Adrenal gland (tissue), 12 donors: ENCODE results near the gene NUDT12. TPM values are rescaled to one million over a fixed set of nuclear protein-coding genes. Genes with fewer than 3 reads are reported as not detected.

ENCODE experiments used
- DNase-seq, 7 donors: peaks; one replicate each; pipeline ENCODE4 v3.0.0-alpha.2; 2019 to 2020
- H3K27ac ChIP-seq, 5 donors: fragments of 200-600 bp; sonication (generic) in 4 of 5; 1 replicate in 3 of 5; 2 replicates in 2 of 5; pipeline versions ENCODE4 v1.5.1 to v1.8.0; 2016 to 2020; ENCODE audit warnings: mild to moderate bottlenecking in 1 of 5
- H3K27me3 ChIP-seq: fragments of 200-600 bp; 2 replicates; pipeline ENCODE4 v1.8.0; 2021
- H3K36me3 ChIP-seq, 2 donors: fragments of 200-600 bp; replicated peaks in 1 of 2; 1 replicate in 1 of 2; 2 replicates in 1 of 2; pipeline versions ENCODE4 v1.5.1 to v1.8.0; 2018 to 2022
- H3K4me1 ChIP-seq, 2 donors: fragments of 200-600 bp; replicated peaks in 1 of 2; 1 replicate in 1 of 2; 2 replicates in 1 of 2; pipeline versions ENCODE4 v1.5.1 to v1.8.0; 2018 to 2021
- H3K4me3 ChIP-seq, 4 donors: fragments of 200-600 bp; sonication (generic) in 3 of 4; one replicate each; pipeline ENCODE4 v1.5.1; 2016 to 2018
- H3K9me3 ChIP-seq, 3 donors: fragments of 200-600 bp; sonication (generic) in 1 of 3; replicated peaks in 1 of 3; 1 replicate in 2 of 3; 2 replicates in 1 of 3; pipeline versions ENCODE4 v1.5.1 to v1.8.0; 2016 to 2021
- POLR2A ChIP-seq, 2 donors: fragments of 450-650 bp; IDR thresholded peaks; one replicate each; pipeline ENCODE4 v1.6.1; 2017; ENCODE audit warnings: antibody characterized with exemption in 2 of 2, mild to moderate bottlenecking in 2 of 2, moderate library complexity in 1 of 2
- WGBS, 4 donors: extraction: QIAGEN DNeasy Blood & Tissue Kit in 2 of 4; methylation state at CpG; one replicate each; pipeline versions ENCODE4 v1.1.5 to v1.1.7; 2013 to 2017; 5-methylcytosine and 5-hydroxymethylcytosine counted together
- intact Hi-C, 2 donors: fragments of 100-400 bp; cut with DNase I; formaldehyde crosslinking; loops; one replicate each; pipeline versions ENCODE4 v1.14.1 to v1.15.0; 2022 to 2023
- polyA plus RNA-seq, 3 donors: library from polyadenylated mRNA; stranded (reverse); fragments of 200-250 nt in 2 of 3; fragments of 350-450 nt in 1 of 3; fragmentation: Illumina TruSeq in 1 of 3; extraction: RNeasy Lipid Tissue Mini Kit (QIAGEN cat#74804) in 1 of 3; gene quantifications; one replicate each; pipeline ENCODE4 v1.2.3, GENCODE V29; 2013 to 2014
- total RNA-seq, 9 donors: library from RNA; depleted of rRNA in 4 of 9; stranded (reverse); fragments of >200 nt in 4 of 9; fragments of 120-200 nt in 1 of 9; fragmentation: NEBNext Ultra II Directional in 1 of 9; extraction: Animal tissue kit (Norgen Biotek cat#: 25700) in 1 of 9; gene quantifications; one replicate each; pipeline versions ENCODE4 v1.1.0 to v1.2.4, GENCODE V29; 2013 to 2023
- TF ChIP-seq, protein P1 (sequence below), 6 experiments: fragments of 450-650 bp in 4 of 6; fragments of 200-600 bp in 2 of 6; sonication (generic) in 1 of 6; IDR thresholded peaks; 1 replicate in 5 of 6; 2 replicates in 1 of 6; pipeline versions ENCODE4 v1.5.1 to v1.8.0; 2016 to 2021; ENCODE audit warnings: antibody characterized with exemption in 6 of 6, mild to moderate bottlenecking in 2 of 6, moderate library complexity in 1 of 6
- donor health status: healthy with polysubstance abuse.
- donor health status: Bipolar disorder and iron deficiency.
- donor health status: DM: yes; HTN: yes; CAD: no.
- donor health status: DM: no; HTN: no; CAD: no.
- donor health status: DM: no; HTN: no; CAD: no.
- donor health status: DM: yes; HTN: yes; CAD: no.

The NUDT12 gene
- total and polyA plus RNA-seq, 12 donors: 12.1 to 47.5 (median 24.9) TPM

DNA sequence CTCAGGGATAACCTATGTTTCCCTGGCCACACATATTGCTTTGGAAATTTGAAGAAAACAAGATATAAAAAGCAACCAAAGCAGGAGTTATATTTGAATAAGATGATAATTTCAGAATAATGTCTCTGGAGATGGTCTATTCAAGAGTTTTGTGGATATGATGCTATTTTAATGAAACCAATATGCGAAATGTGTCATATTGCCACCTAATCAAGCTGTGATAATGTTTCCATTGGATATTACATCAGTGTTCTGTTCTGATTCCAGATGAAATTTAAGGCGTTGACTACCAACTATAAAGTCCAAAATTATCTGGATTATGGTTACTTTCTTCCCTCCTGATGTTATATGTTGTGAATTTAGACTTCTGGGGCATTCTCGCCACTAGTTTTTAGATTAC lies 27.6 kb upstream of the NUDT12 start:
- no peak for DNase-seq
- intact Hi-C loops: no loop called here
- H3K27ac ChIP-seq: no peak overlapping the region
- H3K36me3 ChIP-seq: no peaks in the 10 kb centered on the region
- 57 to 92% (median 82%) methylated on average over 3 of the region's 3 CpGs for WGBS, 4 donors
- peaks cover 0 to 4% (median 0%) of the 10 kb centered on the region in 3 donors for H3K9me3 ChIP-seq
- TF ChIP-seq POLR2A (IDR thresholded peaks at IDR 0.05): no peak
- TF ChIP-seq, protein P1, sequence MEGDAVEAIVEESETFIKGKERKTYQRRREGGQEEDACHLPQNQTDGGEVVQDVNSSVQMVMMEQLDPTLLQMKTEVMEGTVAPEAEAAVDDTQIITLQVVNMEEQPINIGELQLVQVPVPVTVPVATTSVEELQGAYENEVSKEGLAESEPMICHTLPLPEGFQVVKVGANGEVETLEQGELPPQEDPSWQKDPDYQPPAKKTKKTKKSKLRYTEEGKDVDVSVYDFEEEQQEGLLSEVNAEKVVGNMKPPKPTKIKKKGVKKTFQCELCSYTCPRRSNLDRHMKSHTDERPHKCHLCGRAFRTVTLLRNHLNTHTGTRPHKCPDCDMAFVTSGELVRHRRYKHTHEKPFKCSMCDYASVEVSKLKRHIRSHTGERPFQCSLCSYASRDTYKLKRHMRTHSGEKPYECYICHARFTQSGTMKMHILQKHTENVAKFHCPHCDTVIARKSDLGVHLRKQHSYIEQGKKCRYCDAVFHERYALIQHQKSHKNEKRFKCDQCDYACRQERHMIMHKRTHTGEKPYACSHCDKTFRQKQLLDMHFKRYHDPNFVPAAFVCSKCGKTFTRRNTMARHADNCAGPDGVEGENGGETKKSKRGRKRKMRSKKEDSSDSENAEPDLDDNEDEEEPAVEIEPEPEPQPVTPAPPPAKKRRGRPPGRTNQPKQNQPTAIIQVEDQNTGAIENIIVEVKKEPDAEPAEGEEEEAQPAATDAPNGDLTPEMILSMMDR (IDR thresholded peaks at IDR 0.05): no peak
- H3K4me1 ChIP-seq: peaks cover 0 to 4% of the 10 kb centered on the region in 2 donors
- no peak overlapping the region for H3K4me3 ChIP-seq
- H3K27me3 ChIP-seq: no peaks in the 10 kb centered on the region

DNA sequence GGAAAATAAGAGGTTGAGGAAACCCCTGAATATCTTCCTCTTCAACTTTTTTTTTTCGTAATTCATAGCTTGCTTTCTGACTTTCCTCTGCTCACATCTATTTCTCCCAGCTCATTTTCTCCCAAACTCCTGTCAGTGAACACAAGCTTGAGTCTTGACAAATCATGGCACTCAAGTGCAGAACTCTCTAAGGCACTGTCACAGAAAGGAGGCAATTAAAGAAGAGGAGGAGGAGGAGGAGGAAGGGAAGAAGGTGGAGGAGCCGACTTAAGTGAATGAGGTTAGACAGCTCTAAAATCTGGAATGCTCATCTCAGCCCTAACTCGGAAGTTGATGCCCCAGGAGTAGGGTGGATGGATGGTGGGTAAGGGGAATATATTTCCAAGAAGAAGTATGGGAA lies 27.2 kb upstream of the NUDT12 start:
- no peaks in the 10 kb centered on the region for H3K36me3 ChIP-seq
- 84 to 86% (median 85%) methylated on average over 3 of the region's 3 CpGs for WGBS, 4 donors
- intact Hi-C loops: loop anchor here in 1 of 2 donors (10.0 kb wide), 1 partner anchor 595 kb away; no protein-coding TSS in a partner anchor

DNA sequence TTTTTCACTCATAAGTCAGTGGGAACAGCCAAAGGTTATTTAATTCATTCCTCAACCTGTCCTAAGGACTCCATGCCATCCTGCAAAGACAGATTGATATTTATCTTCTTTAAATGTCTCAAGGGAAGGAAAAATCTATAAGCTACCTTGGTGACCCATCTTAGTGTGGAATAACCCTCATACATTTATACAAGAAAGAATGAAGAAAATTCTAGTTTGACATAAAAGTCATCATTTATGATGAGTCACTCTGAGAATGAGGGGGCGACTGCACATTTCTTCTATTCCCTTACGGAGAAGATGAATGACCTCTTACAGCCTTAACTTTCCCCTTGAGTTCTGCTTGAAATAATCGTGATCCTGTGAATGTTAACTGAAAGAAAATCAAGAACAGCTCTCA lies 26.8 kb upstream of the NUDT12 start:
- no peak for DNase-seq
- no peak overlapping the region for H3K4me3 ChIP-seq
- no peaks in the 10 kb centered on the region for H3K27me3 ChIP-seq
- H3K9me3 ChIP-seq: peaks cover 0 to 4% (median 0%) of the 10 kb centered on the region in 3 donors
- intact Hi-C loops: loop anchor here in 1 of 2 donors (10.0 kb wide), 1 partner anchor 595 kb away; no protein-coding TSS in a partner anchor
- H3K27ac ChIP-seq: no peak overlapping the region
- no peaks in the 10 kb centered on the region for H3K36me3 ChIP-seq
- TF ChIP-seq, protein P1 (IDR thresholded peaks at IDR 0.05): no peak
- no peak for TF ChIP-seq POLR2A (IDR thresholded peaks at IDR 0.05)
- WGBS, 4 donors: 41 to 54% (median 44%) methylated on average over 3 of the region's 3 CpGs
- H3K4me1 ChIP-seq: peaks cover 0 to 4% of the 10 kb centered on the region in 2 donors

More for the DNA sequence above, 27.2 kb upstream of the NUDT12 start:
- Histone ChIP-seq H3K27ac (no peak overlapping the region), H3K27me3 (no peaks in the 10 kb centered on the region), H3K4me1 (peaks cover 0 to 4% of the 10 kb centered on the region in 2 donors), H3K9me3 (peaks cover 0 to 4% (median 0%) of the 10 kb centered on the region in 3 donors), H3K4me3 (no peak overlapping the region)
- TF ChIP-seq, protein P1 (IDR thresholded peaks at IDR 0.05): no peak
- DNase-seq: no peak

DNA sequence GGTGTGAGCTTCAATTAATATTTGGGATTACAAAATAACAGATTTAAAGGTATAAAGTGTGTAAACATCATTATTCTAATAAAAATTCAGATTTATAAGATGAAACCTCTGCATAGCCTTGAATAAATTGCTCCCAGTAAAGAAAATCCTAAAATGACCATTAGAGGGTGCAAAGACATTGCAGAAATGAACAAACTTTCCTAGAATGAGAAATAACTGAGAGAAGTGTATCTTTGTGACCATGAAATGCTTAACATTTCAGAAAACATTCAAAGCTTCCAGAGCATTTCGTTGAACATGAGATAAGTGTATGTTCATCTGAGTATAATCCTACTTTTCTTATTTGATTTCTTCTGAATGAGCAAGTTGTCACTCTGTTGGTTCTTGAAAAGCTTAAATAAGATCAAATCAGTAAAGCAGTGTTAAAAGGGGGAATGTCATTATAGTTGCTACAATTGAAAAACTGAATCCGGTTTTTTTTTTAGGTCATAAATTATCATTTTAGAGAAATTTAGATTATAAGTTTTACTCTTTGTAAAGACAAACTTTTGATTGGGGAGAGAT lies 24.7 kb upstream of the NUDT12 start:
- Histone ChIP-seq H3K4me1 (peaks cover 0 to 4% of the 10 kb centered on the region in 2 donors), H3K27ac (no peak overlapping the region), H3K27me3 (no peaks in the 10 kb centered on the region), H3K9me3 (peaks cover 0 to 4% (median 0%) of the 10 kb centered on the region in 3 donors), H3K4me3 (no peak overlapping the region), H3K36me3 (no peaks in the 10 kb centered on the region)
- intact Hi-C loops: loop anchor here in 1 of 2 donors (10.0 kb wide), 1 partner anchor 598 kb away; no protein-coding TSS in a partner anchor
- TF ChIP-seq, protein P1 (IDR thresholded peaks at IDR 0.05): peak; percentile 38 to 66 (median 50)
- TF ChIP-seq POLR2A (IDR thresholded peaks at IDR 0.05): no peak
- DNase-seq: no peak
- WGBS, 4 donors: 17 to 19% (median 18%) methylated on average over 2 of the region's 2 CpGs
